Measurements from ENCODE around the gene TNS3. TPM values are rescaled to one million over a fixed set of nuclear protein-coding genes. Genes with fewer than 3 reads are reported as not detected.

TNS3 gene
- total and polyA plus RNA-seq, 2 of the 13 experiments (the other 11 are each of a cell fraction or from before 2014, with no cell fraction given) = 52.9 to 55.7 TPM

GRCh38 chr7:47550788-47551470 lies 31.0 kb downstream of the TNS3 start:
- in situ Hi-C loops (cut with HindIII; ENCODE audit: extremely low pct_ligation_motif_present, low pct_unique_long_range_greater_than_20kb) (no loop called here), intact Hi-C loops (cut with micrococcal nuclease; ENCODE audit: unreplicated experiment) (no loop called here)
- peaks cover 4 to 27% of the 10 kb centered on the region in 2 experiments; a peak in 4 of 5 replicates for H3K36me3 ChIP-seq (replicated peaks in 1 of 2; ENCODE audit: control insufficient read depth in 1 of 2, insufficient read depth in 2 of 2, low read length in 2 of 2)
- peaks cover 52% of the 10 kb centered on the region for H3K4me1 ChIP-seq (ENCODE audit: insufficient read depth, low read length)
- no peak overlapping the region for H3K4me3 ChIP-seq (replicated peaks in 1 of 3; ENCODE audit: insufficient read depth in 1 of 3, low read depth in 2 of 3, low read length in 3 of 3)
- no peaks in the 10 kb centered on the region for H3K27me3 ChIP-seq (ENCODE audit: control insufficient read depth in 1 of 2, insufficient read depth in 2 of 2, low read length in 2 of 2)
- TF ChIP-seq BHLHE40 (IDR thresholded peaks at IDR 0.05; ENCODE audit: low read length) (no peak), SKI (IDR thresholded peaks at IDR 0.05; ENCODE audit: partially characterized antibody) (no peak), RBM22 (optimal IDR thresholded peaks at IDR 0.05; ENCODE audit: low read length) (no peak), AGO2 (optimal IDR thresholded peaks at IDR 0.05; ENCODE audit: low read depth, low read length) (peak; percentile 26), POLR2A (IDR thresholded peaks at IDR 0.05; ENCODE audit: insufficient read depth in 1 of 2, low read depth in 2 of 2, low read length in 2 of 2) (0 out of 4 replicates have a peak, but pooled peaks of 1 of the 2 experiments have one; percentile 24), DDIT3 (CRISPR knock-in tag; IDR thresholded peaks at IDR 0.05) (no peak), TERF1 (CRISPR knock-in tag; IDR thresholded peaks at IDR 0.05) (no peak), ZNF687 (CRISPR knock-in tag; IDR thresholded peaks at IDR 0.05) (peak; percentile 37; the same call in 1 of the 2 replicates)
- no peak overlapping the region for H3K27ac ChIP-seq (ENCODE audit: extremely low read length, insufficient read depth, low read length)
- DNase-seq (ENCODE audit: low spot score) = no peak
- FAIRE-seq = no peak
- WGBS (ENCODE audit: low lambda C conversion rate) = 97% methylated on average over 8 of the region's 11 CpGs
- no peak overlapping the region for H3K9ac ChIP-seq (ENCODE audit: insufficient read depth, low read depth, low read length)
- no peak; the same call in 2 of the 3 replicates for ATAC-seq
- CTCF ChIA-PET (ENCODE audit: low intra/inter-chr PET ratio, low total read pairs) = no interaction called here
- H3K79me2 ChIP-seq (ENCODE audit: insufficient read depth, low read length) = peaks cover 77% of the 10 kb centered on the region
- POLR2A ChIA-PET = no interaction called here
- H2AFZ ChIP-seq (ENCODE audit: low read length) = no peak overlapping the region
- H4K20me1 ChIP-seq (ENCODE audit: insufficient read depth, low read length) = peaks cover 37% of the 10 kb centered on the region
- no peaks in the 10 kb centered on the region for H3K9me3 ChIP-seq (ENCODE audit: low read length)
- no TSS peak for BruUV-seq (replicated peaks)
- no peak overlapping the region for H3K4me2 ChIP-seq (ENCODE audit: low read depth, low read length)

Data from HepG2 (cell line).